22Rv1 (cell line): Measurements from ENCODE around the gene TATDN3.

Experiments used
- CTCF ChIP-seq: fragments of 450-650 bp; IDR thresholded peaks from 2 replicates; pipeline ENCODE4 v1.5.1; 2017; ENCODE audit warnings: mild to moderate bottlenecking
- ZFX ChIP-seq: fragments of 450-650 bp; IDR thresholded peaks from 2 replicates; pipeline ENCODE4 v1.6.1; 2017; ENCODE audit warnings: antibody characterized with exemption, borderline replicate concordance

DNA sequence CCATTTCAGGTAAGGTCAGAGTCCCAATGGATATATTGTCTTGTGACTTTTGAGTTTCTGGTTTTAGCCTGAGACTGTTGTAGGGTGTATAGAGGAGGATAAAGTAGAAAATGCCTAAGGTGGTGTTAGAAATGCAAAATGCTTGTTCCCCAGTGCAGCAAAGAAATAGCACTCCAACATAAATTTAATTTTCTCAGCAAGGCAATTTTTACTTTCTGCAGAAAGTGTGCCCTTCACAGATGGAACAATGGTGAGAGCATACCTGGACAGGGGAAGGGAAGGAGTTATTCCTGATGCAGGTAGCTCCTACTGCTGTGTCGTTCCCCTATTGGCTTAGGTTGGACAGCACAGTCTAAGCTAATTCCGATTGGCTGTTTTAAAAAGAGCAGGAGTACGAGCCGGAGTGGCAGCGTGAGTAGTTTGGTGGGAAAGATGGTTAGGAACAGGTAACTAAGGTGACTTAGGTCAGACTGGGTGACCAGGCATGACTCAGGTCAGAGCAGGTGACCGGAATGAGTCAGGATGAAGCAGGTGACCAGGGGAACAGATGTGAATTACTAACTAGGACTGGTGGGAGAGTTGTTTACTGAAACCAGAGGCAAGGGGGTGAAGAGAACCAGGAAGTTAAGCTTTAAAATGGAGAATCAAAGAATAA, 34.2 kb downstream of the TATDN3 start:
- TF ChIP-seq CTCF (no peak), ZFX (no peak)
